HG03520 (cell line): Measurements from ENCODE around the gene SPATS2.
A peak's percentile ranks its signal among the peaks of the same experiment; 100 is the strongest.

ENCODE experiments used
- ATAC-seq: cut with Tn5 transposase; IDR thresholded peaks from one replicate; pipeline ENCODE4 v1.9.1; 2021; ENCODE audit warnings: mild to moderate bottlenecking, moderate library complexity; ENCODE audit not compliant: unreplicated experiment

SPATS2 gene

DNA sequence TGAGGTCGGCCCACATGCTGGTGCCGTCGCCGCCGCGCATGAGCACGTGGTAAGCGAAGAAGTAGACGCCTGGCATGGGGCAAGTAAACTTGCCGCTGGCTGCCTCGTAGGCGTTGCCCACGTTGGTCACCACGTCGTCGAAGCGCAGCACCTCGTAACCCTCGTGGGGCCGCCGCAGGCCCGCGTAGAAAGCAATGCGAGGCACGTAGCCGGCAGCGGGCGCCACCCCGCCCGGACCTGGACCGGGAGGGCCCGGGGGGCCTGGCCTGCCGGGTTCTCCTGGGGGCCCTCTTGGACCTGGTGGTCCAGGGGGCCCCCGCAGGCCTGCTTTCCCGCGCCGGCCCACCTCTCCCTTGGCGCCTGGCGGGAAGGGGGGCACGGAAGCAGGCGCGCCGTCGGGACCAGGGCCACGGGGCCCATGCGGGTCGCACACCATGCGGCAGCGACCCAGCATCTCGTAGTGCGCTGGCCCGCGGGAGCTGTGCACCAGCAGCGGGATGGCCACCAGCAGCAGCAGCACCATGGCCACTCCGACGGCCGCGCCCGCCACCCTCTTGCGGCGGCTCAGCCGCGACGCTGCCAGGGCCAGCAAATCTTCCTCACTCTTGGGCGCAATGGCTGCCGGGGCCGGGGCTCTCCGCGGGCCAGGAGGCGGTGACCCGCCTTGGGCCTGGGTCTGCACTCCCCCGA is 31.2 kb upstream of the SPATS2 start:
- ATAC-seq, result no peak

DNA sequence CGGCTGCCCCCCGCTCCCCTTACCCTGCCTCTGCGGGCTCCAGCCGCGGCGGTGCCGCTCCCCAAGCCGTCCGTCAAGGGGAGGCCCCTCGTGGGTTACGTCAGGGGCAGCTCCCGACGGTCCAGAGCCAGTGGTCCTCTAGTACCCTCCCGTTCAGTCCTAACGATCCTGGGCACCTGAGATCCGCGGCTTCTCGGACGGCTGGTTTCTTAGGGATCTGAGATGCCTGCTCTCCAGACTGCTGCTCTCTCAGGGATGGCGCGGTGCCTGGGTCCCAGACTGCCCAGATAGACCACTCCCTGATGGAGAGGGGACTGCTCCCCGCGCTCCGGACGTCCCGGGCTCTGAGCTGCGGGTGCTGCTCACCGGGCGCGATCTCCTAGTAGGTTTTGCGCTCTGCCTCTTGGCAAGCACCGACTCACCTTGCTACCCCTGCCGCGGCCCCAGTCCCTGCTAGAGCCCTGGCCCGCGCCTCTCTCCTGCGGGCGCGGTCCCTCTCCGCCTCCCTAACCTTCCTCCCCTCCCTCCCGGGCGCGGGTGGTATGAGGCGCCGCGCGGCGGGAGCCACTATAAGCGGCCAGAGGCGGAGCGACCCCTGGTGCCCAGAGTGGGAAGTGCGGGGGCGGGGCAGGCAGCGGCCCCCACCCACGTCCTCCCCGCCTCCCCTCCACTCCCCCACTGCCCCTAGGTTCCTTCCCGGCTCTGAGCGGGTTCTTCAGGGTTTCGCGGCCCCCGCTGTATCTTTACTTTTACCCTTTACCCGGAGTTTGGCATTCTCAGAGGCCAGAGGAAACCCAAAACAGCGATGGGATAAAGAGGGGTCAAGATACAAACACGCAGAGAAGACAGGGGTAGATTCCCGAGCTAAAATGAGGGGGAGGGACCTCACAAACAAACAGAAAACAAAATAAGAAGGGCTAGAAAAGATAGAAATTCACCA is 30.3 kb upstream of the SPATS2 start, which contains the start of gene C1QL4:
Gene C1QL4, minus strand, starts transcription at position 544 of the 940 bp plus-strand sequence. CDS start 711 bp downstream, outside the sequence.
- ATAC-seq, result peak; percentile 73

DNA sequence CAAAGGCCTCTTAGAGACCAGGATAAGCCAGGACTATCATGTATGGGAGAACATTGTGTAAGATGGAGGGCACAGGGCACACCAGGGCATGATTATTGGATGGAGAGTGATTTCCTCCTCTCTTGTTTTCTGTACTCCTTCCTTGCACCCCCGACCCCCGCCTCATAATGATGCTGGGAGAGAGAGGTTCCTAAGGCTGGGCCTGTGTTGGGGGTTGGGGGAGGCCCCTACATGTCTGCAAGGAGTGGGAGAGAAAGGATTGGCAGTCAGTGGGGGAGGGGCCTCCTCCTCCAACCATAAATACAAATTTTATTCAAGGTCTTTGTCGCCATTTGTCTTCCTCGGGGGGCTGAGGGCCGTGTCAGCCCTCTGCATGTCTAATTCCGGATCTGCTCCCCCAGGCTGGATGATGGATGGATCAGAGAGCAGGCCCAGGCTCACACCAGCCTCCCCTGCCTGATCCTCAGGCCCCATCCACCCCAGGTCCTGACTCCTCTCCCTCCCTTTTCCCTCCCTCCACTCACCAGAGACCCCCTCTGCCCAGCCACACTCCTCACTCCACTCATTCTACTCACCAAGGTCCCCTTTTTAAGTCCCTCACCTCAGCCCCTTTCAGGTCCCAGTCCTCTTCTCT is 28.3 kb upstream of the SPATS2 start:
- ATAC-seq, result no peak

DNA sequence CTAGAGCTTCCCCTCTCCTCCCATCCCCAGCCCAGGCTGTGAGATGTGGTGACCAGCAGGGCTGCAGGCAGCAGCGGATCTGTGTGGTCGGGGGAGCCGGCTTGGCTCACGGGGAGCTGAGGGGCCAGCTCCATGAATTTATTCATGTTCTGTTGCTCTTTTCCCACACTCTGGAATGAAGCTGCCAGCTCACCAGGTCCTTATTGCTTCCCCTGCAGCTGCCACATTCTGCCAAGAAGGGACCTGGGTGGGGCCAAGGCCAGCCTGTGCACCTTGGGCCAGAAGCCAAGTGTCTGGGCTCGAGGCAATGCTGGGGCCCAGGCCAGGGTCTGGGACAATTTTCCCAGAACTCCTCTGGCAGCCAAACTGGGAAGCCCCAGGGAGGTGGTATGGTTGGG is 27.8 kb upstream of the SPATS2 start:
- no peak for ATAC-seq

DNA sequence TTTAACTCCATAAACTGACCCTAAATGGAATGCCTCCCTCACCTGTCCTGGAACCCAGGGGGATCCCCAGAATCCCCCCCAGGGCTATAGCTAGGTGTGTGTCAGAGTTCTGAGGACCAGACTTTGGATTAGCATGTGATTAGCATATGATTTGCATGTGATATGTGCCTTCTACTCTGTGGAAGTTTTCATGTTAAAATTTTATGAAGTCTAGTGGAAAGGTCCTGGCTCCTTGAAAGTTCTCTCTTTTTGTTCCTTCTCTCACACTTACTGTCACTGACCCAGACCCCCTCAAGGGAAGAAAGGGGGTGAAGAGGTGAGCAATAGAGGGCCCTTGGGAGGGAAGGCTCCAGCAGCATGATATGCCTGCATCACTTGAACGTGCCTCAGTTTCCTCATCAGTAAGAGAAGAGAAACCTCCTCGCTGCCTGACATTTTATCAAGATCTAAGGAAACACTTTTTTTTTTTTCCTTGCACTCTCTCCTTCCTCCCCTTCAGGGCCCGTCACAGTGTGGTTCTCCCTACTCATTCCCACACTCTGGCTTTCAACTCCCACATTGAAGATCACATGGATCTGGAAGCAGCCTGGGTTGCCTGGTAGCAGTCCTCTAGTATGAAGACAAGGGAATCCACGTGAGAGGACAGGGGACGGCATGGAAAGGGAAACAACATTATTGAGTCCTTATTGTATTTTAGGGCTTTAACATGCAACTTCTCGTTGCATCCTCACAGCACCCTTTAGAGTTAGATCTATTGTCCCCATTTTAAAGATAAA is 27.0 kb upstream of the SPATS2 start:
- ATAC-seq, result no peak

DNA sequence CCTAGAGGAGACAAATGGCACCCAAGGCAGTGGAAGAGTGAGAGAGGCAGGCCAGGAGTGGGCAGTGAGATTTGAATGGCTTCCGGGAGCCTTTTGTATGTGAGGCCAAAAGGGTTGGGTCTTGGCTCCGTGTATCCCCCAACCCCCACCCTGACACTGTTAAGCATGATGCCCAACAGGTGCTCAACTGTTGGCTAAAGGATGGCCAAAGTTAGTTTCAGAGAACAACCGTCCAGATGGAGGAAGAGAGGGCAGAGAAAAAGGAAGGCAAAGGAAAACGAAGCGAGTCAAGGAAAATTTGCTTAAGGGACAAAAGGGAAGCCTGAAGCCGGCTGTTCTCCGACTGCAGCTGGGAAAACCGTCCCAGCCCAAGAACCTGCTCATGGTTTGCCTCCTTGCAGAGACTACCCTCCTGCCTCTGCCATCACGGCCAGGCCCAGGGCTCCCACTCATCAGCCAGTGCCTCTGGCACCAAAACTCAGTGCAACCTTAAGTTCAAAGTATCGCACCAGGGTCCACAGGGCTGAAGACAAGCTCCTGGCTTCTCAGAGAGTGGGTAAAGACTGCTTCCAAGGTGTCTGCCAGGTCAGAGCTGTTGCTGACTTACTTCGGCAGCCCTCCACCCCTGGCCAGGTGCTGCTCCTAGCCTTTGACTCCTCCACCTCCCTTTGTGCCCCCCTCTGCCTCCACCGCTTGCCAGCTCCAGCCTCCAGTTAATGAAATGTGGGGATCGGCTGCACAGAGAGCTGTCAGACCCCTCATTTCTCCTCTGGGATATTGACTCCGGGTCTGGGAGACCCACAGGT is 26.1 kb upstream of the SPATS2 start:
- ATAC-seq, result no peak

DNA sequence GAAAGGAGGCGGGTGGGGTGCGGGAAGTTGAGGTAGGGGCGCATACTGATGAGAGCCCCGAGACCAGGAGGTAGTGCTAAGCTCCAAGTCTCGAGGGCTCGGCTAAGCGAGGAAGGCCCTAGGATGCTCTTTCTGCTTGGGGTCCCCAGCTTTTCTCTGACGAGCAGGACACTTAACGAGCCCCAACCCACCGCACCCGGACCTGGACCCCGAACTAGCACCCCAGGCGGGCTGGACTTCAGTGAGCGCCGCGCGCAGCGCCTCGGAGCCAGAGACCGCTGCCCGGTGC is 25.5 kb upstream of the SPATS2 start:
- ATAC-seq, result no peak

DNA sequence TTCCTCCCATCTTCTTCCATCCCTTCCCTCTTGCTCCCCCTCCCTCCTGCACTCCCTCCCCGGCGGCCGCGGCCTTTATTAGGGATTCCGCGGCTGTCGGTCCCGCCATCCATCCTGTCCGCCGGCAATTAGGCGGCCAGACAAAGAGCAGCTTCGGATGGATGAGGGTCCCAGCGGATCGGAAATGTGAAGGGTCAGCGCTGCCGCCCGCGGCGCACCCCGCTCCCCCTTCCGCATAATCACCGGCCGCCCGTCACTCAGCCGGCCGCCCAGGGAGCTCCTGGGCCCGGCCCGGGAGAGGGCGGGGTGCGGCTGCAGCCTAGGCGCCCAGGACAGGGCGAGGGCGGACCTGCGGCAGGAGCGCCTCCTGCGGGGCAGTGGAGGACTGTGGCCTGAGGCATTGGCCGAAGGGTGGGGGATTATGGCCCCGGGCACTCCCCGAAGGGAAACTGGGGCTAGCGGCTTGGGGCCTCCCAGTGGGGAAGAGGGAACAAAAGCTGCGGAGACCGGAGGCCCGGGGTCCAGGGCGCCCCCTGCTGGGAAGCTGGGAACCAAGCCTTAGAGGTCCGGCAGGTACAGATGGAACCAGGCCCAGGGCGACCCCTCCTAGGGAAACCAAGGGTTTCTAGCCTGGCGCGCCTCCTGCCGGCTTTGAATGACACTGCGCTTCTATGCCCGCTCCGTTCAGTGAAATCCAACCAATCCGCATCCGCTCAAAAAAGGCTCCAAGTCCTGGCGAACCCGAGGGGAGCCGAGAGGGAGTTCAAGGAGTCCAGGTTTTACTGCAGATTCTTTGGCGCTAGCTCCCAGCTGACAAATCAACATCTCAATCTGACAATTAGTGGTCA is 25.0 kb upstream of the SPATS2 start:
- ATAC-seq, result peak; percentile 53

DNA sequence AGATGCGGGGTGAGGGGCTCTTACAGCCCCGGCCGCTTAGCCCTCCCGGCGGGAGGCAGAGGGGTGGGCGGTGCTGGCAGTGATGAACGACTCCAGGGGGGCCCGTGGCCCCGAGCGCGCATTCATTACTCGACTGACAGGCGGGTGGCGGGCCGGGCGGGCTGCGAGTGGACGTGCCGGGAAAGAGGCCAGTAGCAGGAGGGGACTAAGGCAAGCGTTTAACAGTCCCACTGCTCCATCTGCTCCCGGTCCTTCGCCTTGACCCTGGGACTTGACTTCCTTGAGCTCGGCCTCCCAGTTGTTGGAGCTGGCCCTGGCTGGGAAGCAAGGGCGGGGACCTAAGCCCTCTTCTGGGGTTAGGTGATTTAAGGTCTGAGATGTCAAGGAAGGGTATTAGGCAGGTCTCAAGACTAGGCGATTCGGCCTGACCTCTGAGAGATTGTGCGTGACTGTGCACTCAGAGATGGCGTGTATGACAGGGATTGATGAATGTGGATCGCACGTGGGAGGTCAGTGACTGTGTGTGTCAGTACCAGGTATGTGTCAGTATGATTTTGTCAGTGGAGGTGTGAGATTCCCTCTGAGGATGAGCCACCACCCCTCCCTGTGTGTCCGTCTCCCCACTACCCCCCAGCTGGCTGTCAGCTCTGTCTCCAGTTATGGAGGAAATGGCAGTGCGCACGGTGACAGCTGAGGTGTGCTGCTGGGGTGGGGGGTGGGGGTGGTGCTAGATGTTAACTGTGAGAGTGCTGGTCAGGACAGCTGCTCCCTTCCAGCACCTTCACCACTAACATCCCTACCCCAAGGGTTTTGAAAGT is 24.1 kb upstream of the SPATS2 start:
- ATAC-seq, result no peak

DNA sequence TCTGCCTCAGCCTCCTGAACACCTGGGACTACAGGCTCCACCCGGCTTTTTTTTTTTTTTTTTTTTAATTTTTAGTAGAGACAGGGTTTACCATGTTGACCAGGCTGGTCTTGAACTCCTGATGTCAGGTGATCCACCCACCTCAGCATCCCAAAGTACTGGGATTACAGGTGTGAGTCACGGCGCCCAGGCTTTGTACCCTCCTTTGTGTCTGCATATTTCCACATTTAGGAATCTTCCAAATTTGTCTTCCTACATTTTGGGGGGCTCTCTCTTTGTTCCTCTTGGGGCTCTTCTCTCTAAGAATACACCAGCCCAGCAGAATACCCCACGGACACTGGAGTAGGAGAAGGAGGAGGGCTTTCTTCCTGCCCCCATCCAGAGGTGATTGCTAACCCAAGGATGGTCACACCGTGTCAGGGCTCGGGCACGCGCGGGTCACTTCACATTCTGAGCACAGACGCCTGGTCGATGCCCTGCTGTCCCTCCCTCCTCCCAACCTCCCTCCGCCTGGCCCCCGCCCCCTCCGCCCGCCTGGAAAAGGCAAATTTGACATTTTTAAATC is 22.7 kb upstream of the SPATS2 start:
- ATAC-seq, result no peak

DNA sequence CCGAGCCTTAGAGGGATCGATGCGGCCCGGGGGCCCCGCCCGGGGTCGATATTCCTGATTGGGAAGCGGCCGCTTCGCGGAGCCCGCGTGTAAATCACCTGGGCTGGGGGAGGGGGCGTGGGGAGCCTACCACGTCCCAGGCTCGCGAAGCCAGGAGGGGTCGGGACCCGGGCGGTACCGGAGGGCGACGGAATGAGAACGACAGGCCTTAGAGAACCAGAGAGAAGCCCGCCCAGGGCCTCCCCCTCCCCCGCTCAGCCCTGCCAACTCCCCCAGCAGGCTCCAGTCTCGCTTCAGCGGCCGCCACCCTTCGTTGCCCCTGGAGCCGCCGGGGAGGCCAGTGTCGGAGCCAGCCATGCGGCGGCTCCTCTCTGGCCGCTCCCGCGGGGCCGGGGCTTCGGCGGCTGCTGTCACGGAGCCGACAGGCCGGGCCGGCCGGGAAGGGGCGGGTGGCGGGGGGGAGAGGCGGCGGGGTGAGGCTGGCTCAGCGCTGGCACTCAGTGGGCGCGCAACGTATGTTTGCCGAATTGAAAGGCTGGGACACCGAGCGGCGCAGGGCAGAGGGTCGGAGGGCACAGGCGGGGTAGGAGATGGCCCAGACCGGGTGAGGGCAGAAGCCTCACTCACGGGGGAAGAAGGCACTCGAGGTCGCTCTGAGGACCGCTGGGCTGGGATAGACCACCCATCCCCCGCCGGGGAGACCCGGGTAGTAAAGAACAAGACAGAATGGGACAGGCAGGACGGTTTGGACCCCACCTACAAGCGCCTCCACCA is 22.0 kb upstream of the SPATS2 start:
- no peak for ATAC-seq

DNA sequence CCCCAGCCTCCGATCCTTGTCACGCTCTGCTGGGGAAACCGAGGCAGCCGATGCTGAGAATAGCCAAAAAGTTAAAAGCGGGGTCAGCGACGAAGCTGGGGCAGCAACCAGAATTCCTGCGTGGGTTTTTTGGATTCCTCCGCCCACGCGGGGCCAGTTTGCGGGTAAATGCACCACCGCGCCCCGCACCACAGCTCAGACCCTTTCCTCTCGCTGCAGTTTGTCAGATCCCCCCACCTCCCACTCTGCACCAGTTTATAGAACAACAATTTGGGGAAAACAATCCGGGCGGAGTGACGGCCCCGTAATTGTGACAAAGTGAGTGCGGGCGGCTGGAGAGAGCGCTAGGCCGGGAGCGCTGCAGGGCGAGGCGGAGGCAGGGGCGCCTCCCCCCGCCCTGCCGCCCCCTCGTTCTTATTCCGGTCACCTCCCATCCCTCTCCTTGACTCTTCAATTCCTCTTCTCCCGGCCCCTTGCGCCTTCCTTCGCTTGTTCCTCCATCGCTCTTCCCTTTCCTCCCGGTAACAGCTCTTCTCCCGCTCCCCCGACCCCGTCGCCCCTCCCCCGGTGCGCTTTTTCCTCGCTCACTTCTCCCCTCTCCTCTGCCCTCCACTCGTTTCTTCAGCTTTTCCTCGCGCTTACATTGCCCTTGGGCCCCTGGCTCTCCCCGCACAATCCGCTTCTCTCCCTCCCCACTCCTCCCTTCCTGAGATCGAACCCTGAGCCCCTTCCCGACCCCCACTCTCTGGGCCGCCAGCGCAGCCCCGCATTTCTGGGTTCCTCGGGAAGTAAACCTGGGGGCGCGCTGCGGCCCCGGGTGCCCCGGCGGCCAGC is 21.2 kb upstream of the SPATS2 start:
- ATAC-seq, result no peak

DNA sequence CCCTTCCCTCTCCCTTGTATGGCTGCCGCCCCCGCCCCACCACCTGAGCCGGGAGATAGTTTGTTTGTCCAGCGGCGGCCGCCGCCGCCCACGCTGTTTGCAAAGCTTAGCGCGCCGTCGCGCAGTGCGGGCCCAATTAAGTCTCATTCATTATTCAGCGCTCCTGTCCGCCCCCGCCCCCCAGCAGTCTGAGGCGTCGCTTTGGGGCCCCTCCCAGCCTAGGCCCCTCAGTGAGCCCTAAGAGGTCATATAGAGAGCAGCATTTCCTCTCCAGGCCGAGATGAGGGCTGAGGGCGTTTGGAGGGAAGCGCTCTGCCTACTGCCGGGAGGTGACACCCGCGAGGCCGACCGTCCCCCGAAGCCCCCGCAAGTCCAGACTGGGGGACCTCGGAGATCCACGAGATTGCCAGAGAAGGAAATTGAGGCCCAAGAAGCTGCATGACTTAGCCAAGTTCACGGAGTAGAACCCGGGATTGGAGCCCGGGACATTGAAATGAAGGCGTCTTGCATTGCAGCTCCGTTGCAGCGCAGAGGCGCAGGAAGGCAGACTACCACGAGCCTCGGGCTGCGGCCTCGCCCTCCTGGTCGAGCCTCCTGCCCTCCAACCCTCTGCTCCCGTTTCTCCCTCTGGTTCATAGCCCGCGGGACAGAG is 20.5 kb upstream of the SPATS2 start, which contains the start of gene DNAJC22:
Gene DNAJC22, plus strand, starts transcription at position 230 of the 652 bp plus-strand sequence. CDS start 1,985 bp downstream, outside the sequence.
- ATAC-seq, result no peak

DNA sequence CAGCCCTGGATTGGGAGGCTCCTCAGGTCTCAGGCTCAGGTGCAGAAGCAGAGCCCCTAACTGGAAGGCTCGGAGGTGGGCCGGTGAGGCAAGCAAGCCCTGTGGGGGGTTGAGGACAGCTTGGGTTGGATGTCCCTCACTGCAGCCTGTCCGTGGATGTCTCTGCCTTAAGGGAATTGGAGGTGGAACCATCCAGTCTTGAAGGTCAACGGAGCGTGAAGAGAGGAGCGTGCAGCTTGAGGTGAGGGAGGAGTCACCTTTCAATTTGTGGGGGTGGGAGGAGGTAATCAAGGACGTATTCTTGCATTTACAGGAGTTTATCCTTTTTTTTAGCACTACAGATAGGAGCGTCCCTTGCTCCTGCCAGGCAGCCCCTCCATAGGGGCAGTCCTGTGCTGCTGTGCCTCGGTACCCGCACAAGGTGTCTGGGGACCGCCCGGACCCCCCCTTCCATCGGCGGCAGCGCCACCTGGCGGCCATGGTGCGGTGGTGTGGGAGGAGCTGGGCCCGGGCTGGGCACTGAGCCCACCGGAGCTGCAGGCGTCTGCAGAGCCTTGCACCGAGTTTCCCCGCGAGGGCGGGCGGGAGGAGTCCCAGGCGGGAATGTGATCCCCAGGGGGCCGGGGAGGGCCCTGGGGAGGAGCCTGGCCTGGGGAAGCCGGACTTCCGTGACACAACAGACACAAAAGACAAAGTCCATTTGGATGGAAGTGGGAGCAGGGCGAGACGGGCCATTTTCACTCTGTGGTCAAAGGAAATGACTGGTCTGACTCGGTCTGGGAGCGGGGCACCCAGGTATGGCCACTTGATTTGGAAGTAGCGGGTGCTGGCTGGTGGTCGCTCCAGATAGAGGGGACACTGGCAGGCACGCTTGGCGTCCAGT is 19.7 kb upstream of the SPATS2 start:
- peak; percentile 61 for ATAC-seq

DNA sequence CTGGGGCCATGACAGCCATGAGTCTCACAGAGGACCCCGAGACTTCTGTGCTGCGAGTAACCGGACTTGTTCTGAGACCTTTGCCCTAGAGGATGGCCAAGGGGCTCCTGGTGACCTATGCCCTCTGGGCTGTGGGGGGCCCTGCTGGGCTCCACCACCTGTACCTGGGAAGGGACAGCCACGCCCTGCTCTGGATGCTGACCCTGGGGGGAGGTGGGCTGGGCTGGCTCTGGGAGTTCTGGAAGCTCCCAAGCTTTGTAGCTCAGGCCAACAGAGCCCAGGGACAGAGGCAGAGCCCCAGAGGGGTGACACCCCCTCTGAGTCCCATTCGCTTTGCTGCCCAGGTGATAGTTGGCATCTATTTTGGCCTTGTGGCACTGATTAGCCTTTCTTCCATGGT is 18.5 kb upstream of the SPATS2 start:
- no peak for ATAC-seq
